Mucosa of stomach (tissue), 1 donor: ENCODE measurements around the gene LSP1.

Experiments
- H3K27me3 ChIP-seq: one replicate; pipeline ENCODE4 v1.7.0; 2013; ENCODE audit warnings: mild to moderate bottlenecking, low read length; ENCODE audit not compliant: control insufficient read depth, insufficient read depth
- H3K36me3 ChIP-seq: one replicate; pipeline ENCODE4 v1.7.0; 2013; ENCODE audit warnings: low read length; ENCODE audit not compliant: control insufficient read depth, insufficient read depth
- H3K4me1 ChIP-seq: one replicate; pipeline ENCODE4 v1.7.0; 2013; ENCODE audit warnings: mild to moderate bottlenecking, low read length; ENCODE audit not compliant: control insufficient read depth, insufficient read depth
- H3K4me3 ChIP-seq: one replicate; pipeline ENCODE4 v1.7.0; 2013; ENCODE audit warnings: low read length
- H3K9ac ChIP-seq: one replicate; pipeline ENCODE4 v1.7.0; 2013; ENCODE audit warnings: mild to moderate bottlenecking, low read length, moderate library complexity
- H3K9me3 ChIP-seq: one replicate; pipeline ENCODE4 v1.7.0; 2013; ENCODE audit warnings: mild to moderate bottlenecking, low read length, moderate library complexity; ENCODE audit not compliant: control insufficient read depth
- donor health status: Pancreatic carcinoma.

LSP1 gene

GRCh38 chr11:1817000-1817399, 35.9 kb upstream of the LSP1 start:
- Histone ChIP-seq H3K36me3 (no peaks in the 10 kb centered on the region), H3K4me3 (no peak overlapping the region), H3K9ac (no peak overlapping the region), H3K27me3 (no peaks in the 10 kb centered on the region), H3K4me1 (no peaks in the 10 kb centered on the region), H3K9me3 (peaks cover 4% of the 10 kb centered on the region)

GRCh38 chr11:1817511-1817910, 35.4 kb upstream of the LSP1 start:
- no peaks in the 10 kb centered on the region for H3K4me1 ChIP-seq

GRCh38 chr11:1819074-1819473, 33.8 kb upstream of the LSP1 start:
- H3K27me3 ChIP-seq = no peaks in the 10 kb centered on the region
- peaks cover 4% of the 10 kb centered on the region for H3K9me3 ChIP-seq
- H3K36me3 ChIP-seq = no peaks in the 10 kb centered on the region
- no peak overlapping the region for H3K9ac ChIP-seq
- H3K4me3 ChIP-seq = no peak overlapping the region
- no peaks in the 10 kb centered on the region for H3K4me1 ChIP-seq

More at GRCh38 chr11:1817511-1817910, 35.4 kb upstream of the LSP1 start:
- Histone ChIP-seq H3K36me3 (no peaks in the 10 kb centered on the region), H3K9ac (no peak overlapping the region), H3K27me3 (no peaks in the 10 kb centered on the region), H3K9me3 (peaks cover 4% of the 10 kb centered on the region), H3K4me3 (no peak overlapping the region)

- Histone ChIP-seq H3K36me3 (no peaks in the 10 kb centered on the region), H3K9ac (no peak overlapping the region), H3K4me3 (no peak overlapping the region), H3K27me3 (no peaks in the 10 kb centered on the region), H3K9me3 (peaks cover 4% of the 10 kb centered on the region), H3K4me1 (peaks cover 10% of the 10 kb centered on the region)
Observed at GRCh38 chr11:1820463-1821325, 32.2 kb upstream of the LSP1 start.

- Histone ChIP-seq H3K9me3 (peaks cover 4% of the 10 kb centered on the region), H3K4me1 (peaks cover 15% of the 10 kb centered on the region), H3K9ac (no peak overlapping the region), H3K36me3 (no peaks in the 10 kb centered on the region), H3K27me3 (no peaks in the 10 kb centered on the region), H3K4me3 (no peak overlapping the region)
Observed at GRCh38 chr11:1821562-1821961, 31.3 kb upstream of the LSP1 start.

GRCh38 chr11:1822648-1823375, 30.1 kb upstream of the LSP1 start:
- peaks cover 2% of the 10 kb centered on the region for H3K9me3 ChIP-seq
- no peaks in the 10 kb centered on the region for H3K36me3 ChIP-seq
- no peak overlapping the region for H3K4me3 ChIP-seq
- H3K9ac ChIP-seq = no peak overlapping the region
- H3K27me3 ChIP-seq = no peaks in the 10 kb centered on the region
- H3K4me1 ChIP-seq = peaks cover 27% of the 10 kb centered on the region

- Histone ChIP-seq H3K4me3 (no peak overlapping the region), H3K36me3 (no peaks in the 10 kb centered on the region), H3K4me1 (peaks cover 30% of the 10 kb centered on the region), H3K9me3 (no peaks in the 10 kb centered on the region), H3K9ac (no peak overlapping the region), H3K27me3 (no peaks in the 10 kb centered on the region)
Observed at GRCh38 chr11:1823376-1824220, 29.3 kb upstream of the LSP1 start.

- Histone ChIP-seq H3K36me3 (no peaks in the 10 kb centered on the region), H3K9me3 (no peaks in the 10 kb centered on the region), H3K4me1 (peaks cover 39% of the 10 kb centered on the region), H3K4me3 (no peak overlapping the region), H3K27me3 (no peaks in the 10 kb centered on the region), H3K9ac (no peak overlapping the region)
Observed at GRCh38 chr11:1824221-1825038, 28.5 kb upstream of the LSP1 start.

- no peaks in the 10 kb centered on the region for H3K9me3 ChIP-seq
- H3K4me1 ChIP-seq = peaks cover 46% of the 10 kb centered on the region
- no peak overlapping the region for H3K4me3 ChIP-seq
- no peaks in the 10 kb centered on the region for H3K27me3 ChIP-seq
- H3K9ac ChIP-seq = no peak overlapping the region
- no peaks in the 10 kb centered on the region for H3K36me3 ChIP-seq
Observed at GRCh38 chr11:1825039-1825740, 27.7 kb upstream of the LSP1 start.

GRCh38 chr11:1825785-1826451, 27.0 kb upstream of the LSP1 start:
- Histone ChIP-seq H3K4me1 (peaks cover 53% of the 10 kb centered on the region), H3K4me3 (no peak overlapping the region)

More at GRCh38 chr11:1825785-1826451, 27.0 kb upstream of the LSP1 start:
- Histone ChIP-seq H3K9ac (no peak overlapping the region), H3K9me3 (no peaks in the 10 kb centered on the region), H3K27me3 (peaks cover 3% of the 10 kb centered on the region), H3K36me3 (no peaks in the 10 kb centered on the region)
